GM21515 (cell line): Measurements from ENCODE around the gene FBN3.

Experiments
- ATAC-seq: cut with Tn5 transposase; IDR thresholded peaks from one replicate; pipeline ENCODE4 v1.9.1; 2021; ENCODE audit not compliant: unreplicated experiment

FBN3 gene

GRCh38 chr19:8148410-8149260 lies 757 bp downstream of the FBN3 start:
- no peak for ATAC-seq

- ATAC-seq, result no peak
Measured at GRCh38 chr19:8148088-8148409, 1.3 kb downstream of the FBN3 start.

GRCh38 chr19:8147582-8147978 lies 1.8 kb downstream of the FBN3 start:
- ATAC-seq, result no peak

GRCh38 chr19:8146877-8147581 lies 2.4 kb downstream of the FBN3 start:
- no peak for ATAC-seq

- no peak for ATAC-seq
Measured at GRCh38 chr19:8144273-8144995, 5.0 kb downstream of the FBN3 start.

GRCh38 chr19:8143041-8143440 lies 6.4 kb downstream of the FBN3 start:
- no peak for ATAC-seq

- ATAC-seq, result no peak
Measured at GRCh38 chr19:8142513-8142900, 6.9 kb downstream of the FBN3 start.

- no peak for ATAC-seq
Measured at GRCh38 chr19:8141726-8142512, 7.5 kb downstream of the FBN3 start.

GRCh38 chr19:8138201-8138600 lies 11.2 kb downstream of the FBN3 start:
- ATAC-seq, result no peak

GRCh38 chr19:8137425-8137824 lies 12.0 kb downstream of the FBN3 start:
- no peak for ATAC-seq

- no peak for ATAC-seq
Measured at GRCh38 chr19:8135946-8136618, 13.3 kb downstream of the FBN3 start.

- ATAC-seq, result no peak
Measured at GRCh38 chr19:8132858-8133458, 16.4 kb downstream of the FBN3 start.

GRCh38 chr19:8131517-8131916 lies 17.9 kb downstream of the FBN3 start:
- ATAC-seq, result no peak

GRCh38 chr19:8129061-8129618 lies 20.3 kb downstream of the FBN3 start:
- ATAC-seq, result no peak

- no peak for ATAC-seq
Measured at GRCh38 chr19:8128551-8128950, 20.8 kb downstream of the FBN3 start.

- ATAC-seq, result no peak
Measured at GRCh38 chr19:8127311-8127710, 22.1 kb downstream of the FBN3 start.

GRCh38 chr19:8126511-8126910 lies 22.9 kb downstream of the FBN3 start:
- no peak for ATAC-seq

GRCh38 chr19:8126008-8126407 lies 23.4 kb downstream of the FBN3 start:
- ATAC-seq, result no peak

GRCh38 chr19:8123683-8124082 lies 25.7 kb downstream of the FBN3 start:
- ATAC-seq, result no peak
